IMR-90 (cell line): Measurements from ENCODE around the gene LYPD6B. TPM values are rescaled to one million over a fixed set of nuclear protein-coding genes. Genes with fewer than 3 reads are reported as not detected.

Source experiments
- ATAC-seq: fragments of 200-7000 bp; cut with Tn5 transposase; 2 replicates; pipeline ENCODE4 v1.9.1; 2020; ENCODE audit warnings: low read depth, mild to moderate bottlenecking, moderate library complexity
- BruUV-seq: library from RNA; stranded (reverse); fragments of 400-500 nt; replicated peaks from 2 replicates; lab custom pipeline; 2021; lab: Mats Ljungman, UMichigan
- CTCF ChIA-PET: fragments of 300-600 bp; formaldehyde crosslinking; extraction: SDS; loops from one replicate; lab custom pipeline; 2021; ENCODE audit warnings: antibody characterized with exemption; lab: Yijun Ruan, JAX
- POLR2A ChIA-PET: fragments of 300-600 bp; sonication (Branson Sonifier 250); formaldehyde crosslinking; loops from one replicate; lab custom pipeline; 2022; ENCODE audit warnings: antibody characterized with exemption; ENCODE audit not compliant: unreplicated experiment; lab: Charles Lee
- DNase-seq: peaks from one replicate; pipeline ENCODE4 v3.0.0; 2013
- H2AFZ ChIP-seq: replicated peaks from 2 replicates; pipeline ENCODE3; 2013; ENCODE audit warnings: low read length, mild to moderate bottlenecking; ENCODE audit not compliant: poor library complexity
- H2AK5ac ChIP-seq: 2 replicates; pipeline ENCODE4 v1.6.1; 2013; ENCODE audit warnings: low read depth, low read length, inconsistent platforms
- H2AK9ac ChIP-seq: replicated peaks from 2 replicates; pipeline ENCODE3; 2013; ENCODE audit warnings: mild to moderate bottlenecking, low read depth, low read length, moderate library complexity; ENCODE audit not compliant: poor library complexity
- H2BK120ac ChIP-seq: 2 replicates; pipeline ENCODE4 v1.6.1; 2013; ENCODE audit warnings: low read depth, low read length, inconsistent platforms
- H2BK15ac ChIP-seq: 3 replicates; pipeline ENCODE4 v1.6.1; 2013; ENCODE audit warnings: low read depth, low read length, inconsistent platforms
- H2BK20ac ChIP-seq: 2 replicates; pipeline ENCODE4 v1.6.1; 2013; ENCODE audit warnings: low read depth, mild to moderate bottlenecking, inconsistent platforms, low read length, moderate library complexity
- H2BK5ac ChIP-seq: 2 replicates; pipeline ENCODE4 v1.6.1; 2013; ENCODE audit warnings: mild to moderate bottlenecking, low read depth, low read length, inconsistent platforms; ENCODE audit not compliant: poor library complexity, severe bottlenecking
- H3K14ac ChIP-seq: replicated peaks from 2 replicates; pipeline ENCODE4 v1.6.1; 2013; ENCODE audit warnings: low read depth, low read length, inconsistent platforms
- H3K18ac ChIP-seq: 2 replicates; pipeline ENCODE4 v1.6.1; 2013; ENCODE audit warnings: low read depth, low read length, control low read depth
- H3K23ac ChIP-seq: 2 replicates; pipeline ENCODE4 v1.6.1; 2013; ENCODE audit warnings: low read depth, low read length, inconsistent platforms
- H3K27ac ChIP-seq: 2 replicates; pipeline ENCODE4 v1.5.1; 2013; ENCODE audit warnings: mild to moderate bottlenecking, control low read depth, low read length; ENCODE audit not compliant: insufficient read depth
- H3K27me3 ChIP-seq: 2 replicates; pipeline ENCODE4 v1.6.1; 2013; ENCODE audit warnings: low read length; ENCODE audit not compliant: control insufficient read depth, insufficient read depth
- H3K36me3 ChIP-seq: 2 replicates; pipeline ENCODE4 v1.6.1; 2013; ENCODE audit warnings: low read length, mixed read lengths; ENCODE audit not compliant: control insufficient read depth, insufficient read depth
- H3K4ac ChIP-seq: 2 replicates; pipeline ENCODE4 v1.6.1; 2013; ENCODE audit warnings: low read depth, low read length, inconsistent platforms
- H3K4me1 ChIP-seq: 2 replicates; pipeline ENCODE4 v1.6.1; 2013; ENCODE audit warnings: low read length, mixed read lengths; ENCODE audit not compliant: control insufficient read depth, insufficient read depth
- H3K4me2 ChIP-seq: 2 replicates; pipeline ENCODE4 v1.6.1; 2013; ENCODE audit warnings: low read depth, mild to moderate bottlenecking, control low read depth, low read length, moderate library complexity
- H3K4me3 ChIP-seq: 2 replicates; pipeline ENCODE4 v1.5.1; 2013; ENCODE audit warnings: low read depth, mild to moderate bottlenecking, control low read depth, low read length, moderate library complexity; ENCODE audit not compliant: insufficient read depth
- H3K56ac ChIP-seq: 2 replicates; pipeline ENCODE4 v1.6.1; 2013; ENCODE audit warnings: low read length, inconsistent platforms; ENCODE audit not compliant: insufficient read depth; ENCODE audit errors: extremely low read depth
- H3K79me1 ChIP-seq, 2 experiments: 2 replicates each; pipeline ENCODE4 v1.6.1; 2013; ENCODE audit warnings: low read length in 2 of 2, inconsistent platforms in 1 of 2, low read depth in 1 of 2
- H3K9ac ChIP-seq: 2 replicates; pipeline ENCODE4 v1.6.1; 2013; ENCODE audit warnings: low read depth, low read length, control low read depth
- H3K9me1 ChIP-seq: 2 replicates; pipeline ENCODE4 v1.6.1; 2013; ENCODE audit warnings: low read length, inconsistent platforms; ENCODE audit not compliant: insufficient read depth
- H3K9me3 ChIP-seq: 2 replicates; pipeline ENCODE4 v1.6.1; 2013; ENCODE audit warnings: low read length; ENCODE audit not compliant: control insufficient read depth, insufficient read depth
- H4K20me1 ChIP-seq: 2 replicates; pipeline ENCODE4 v1.6.1; 2013; ENCODE audit warnings: low read length, inconsistent platforms; ENCODE audit not compliant: insufficient read depth
- H4K5ac ChIP-seq: 2 replicates; pipeline ENCODE4 v1.6.1; 2013; ENCODE audit warnings: mild to moderate bottlenecking, low read depth, low read length, control low read depth
- H4K8ac ChIP-seq, 2 experiments: 2 replicates each; pipeline ENCODE4 v1.6.1; 2013; ENCODE audit warnings: low read depth in 2 of 2, low read length in 2 of 2, control low read depth in 1 of 2, inconsistent platforms in 1 of 2
- H4K91ac ChIP-seq: 2 replicates; pipeline ENCODE4 v1.6.1; 2013; ENCODE audit warnings: low read depth, low read length, inconsistent platforms; ENCODE audit not compliant: insufficient read depth
- BHLHE40 ChIP-seq: fragments of 150-350 bp; IDR thresholded peaks from 2 replicates; pipeline ENCODE4 v1.6.1; 2016; ENCODE audit warnings: mild to moderate bottlenecking, low read depth, low read length
- CEBPB ChIP-seq: IDR thresholded peaks from 2 replicates; pipeline ENCODE4 v1.6.1; 2012; ENCODE audit warnings: low read depth, low read length, improper control_type of control experiment
- CHD1 ChIP-seq: IDR thresholded peaks from 2 replicates; pipeline ENCODE4 v1.6.1; 2012; ENCODE audit warnings: low read depth, low read length, improper control_type of control experiment
- CTCF ChIP-seq: conservative IDR thresholded peaks from 2 replicates; pipeline ENCODE4 v1.5.1; 2012; ENCODE audit warnings: mild to moderate bottlenecking, low read depth, low read length, improper control_type of control experiment
- ELK1 ChIP-seq: fragments of 150-350 bp; IDR thresholded peaks from 2 replicates; pipeline ENCODE4 v1.6.1; 2016; ENCODE audit warnings: low read depth, mild to moderate bottlenecking, low read length, moderate library complexity, borderline replicate concordance
- FOS ChIP-seq: fragments of 150-350 bp; IDR thresholded peaks from 2 replicates; pipeline ENCODE4 v1.6.1; 2016; ENCODE audit warnings: low read depth, low read length
- MAFK ChIP-seq: IDR thresholded peaks from 2 replicates; pipeline ENCODE4 v1.6.1; 2012; ENCODE audit warnings: low read depth, low read length, improper control_type of control experiment
- MAZ ChIP-seq: IDR thresholded peaks from 2 replicates; pipeline ENCODE4 v1.6.1; 2012; ENCODE audit warnings: low read depth, mild to moderate bottlenecking, low read length, improper control_type of control experiment, moderate library complexity, borderline replicate concordance
- MXI1 ChIP-seq: IDR thresholded peaks from 2 replicates; pipeline ENCODE4 v1.6.1; 2012; ENCODE audit warnings: low read depth, mild to moderate bottlenecking, low read length, moderate library complexity, borderline replicate concordance
- POLR2A ChIP-seq: IDR thresholded peaks from 2 replicates; pipeline ENCODE4 v1.6.1; 2012; ENCODE audit warnings: mild to moderate bottlenecking, low read depth, low read length
- RAD21 ChIP-seq: IDR thresholded peaks from 2 replicates; pipeline ENCODE4 v1.6.1; 2012; ENCODE audit warnings: low read length, improper control_type of control experiment
- RCOR1 ChIP-seq: IDR thresholded peaks from 2 replicates; pipeline ENCODE4 v1.6.1; 2012; ENCODE audit warnings: mild to moderate bottlenecking, low read length, improper control_type of control experiment; ENCODE audit not compliant: insufficient replicate concordance
- RFX5 ChIP-seq: IDR thresholded peaks from 2 replicates; pipeline ENCODE4 v1.8.0; 2012; ENCODE audit warnings: low read depth, mild to moderate bottlenecking, low read length, moderate library complexity
- SMC3 ChIP-seq: fragments of 150-350 bp; IDR thresholded peaks from 2 replicates; pipeline ENCODE4 v1.6.1; 2016; ENCODE audit warnings: low read depth, mild to moderate bottlenecking, antibody characterized with exemption, low read length, moderate library complexity
- USF2 ChIP-seq: fragments of 150-350 bp; IDR thresholded peaks from 2 replicates; pipeline ENCODE4 v1.6.1; 2017; ENCODE audit warnings: mild to moderate bottlenecking, antibody characterized with exemption, low read length, low read depth
- WGBS, 2 experiments: methylation state at CpG; one replicate each; pipeline versions ENCODE4 v1.1.5 to v1.1.7; 2013; ENCODE audit warnings: missing lambda C conversion rate in 2 of 2; ENCODE audit not compliant: insufficient read length in 1 of 2; ENCODE audit errors: extremely low coverage in 2 of 2; 5-methylcytosine and 5-hydroxymethylcytosine counted together
- dilution Hi-C: fragments of 300-500 bp; cut with HindIII; formaldehyde crosslinking; loops from one replicate; pipeline ENCODE4 v1.14.3; 2018; ENCODE audit warnings: low sequenced_read_pairs; ENCODE audit not compliant: unreplicated experiment
- in situ Hi-C: fragments of 300-500 bp; cut with MboI; formaldehyde crosslinking; loops from 3 replicates; pipeline ENCODE4 v1.14.3; 2019; ENCODE audit warnings: low sequenced_read_pairs, inconsistent platforms, mixed read lengths
- intact Hi-C: fragments of 100-400 bp; cut with micrococcal nuclease; formaldehyde crosslinking; loops from 2 replicates; pipeline ENCODE4 v1.10.0; 2022
- polyA plus RNA-seq, 3 experiments: library from polyadenylated mRNA; depleted of rRNA; stranded (reverse); fragments of >200 nt; gene quantifications; 2 replicates each; pipeline ENCODE4 v1.2.3, GENCODE V29; 2012; ENCODE audit warnings: low replicate concordance in 1 of 3
- total RNA-seq: library from RNA; depleted of rRNA; stranded (reverse); fragments of >200 nt; gene quantifications from 2 replicates; pipeline ENCODE4 v1.2.3, GENCODE V29; 2012

The LYPD6B gene
- total and polyA plus RNA-seq, 2 of the 4 experiments (the other 2 are of a cell fraction), result 0.05 TPM; not detected in 1

DNA sequence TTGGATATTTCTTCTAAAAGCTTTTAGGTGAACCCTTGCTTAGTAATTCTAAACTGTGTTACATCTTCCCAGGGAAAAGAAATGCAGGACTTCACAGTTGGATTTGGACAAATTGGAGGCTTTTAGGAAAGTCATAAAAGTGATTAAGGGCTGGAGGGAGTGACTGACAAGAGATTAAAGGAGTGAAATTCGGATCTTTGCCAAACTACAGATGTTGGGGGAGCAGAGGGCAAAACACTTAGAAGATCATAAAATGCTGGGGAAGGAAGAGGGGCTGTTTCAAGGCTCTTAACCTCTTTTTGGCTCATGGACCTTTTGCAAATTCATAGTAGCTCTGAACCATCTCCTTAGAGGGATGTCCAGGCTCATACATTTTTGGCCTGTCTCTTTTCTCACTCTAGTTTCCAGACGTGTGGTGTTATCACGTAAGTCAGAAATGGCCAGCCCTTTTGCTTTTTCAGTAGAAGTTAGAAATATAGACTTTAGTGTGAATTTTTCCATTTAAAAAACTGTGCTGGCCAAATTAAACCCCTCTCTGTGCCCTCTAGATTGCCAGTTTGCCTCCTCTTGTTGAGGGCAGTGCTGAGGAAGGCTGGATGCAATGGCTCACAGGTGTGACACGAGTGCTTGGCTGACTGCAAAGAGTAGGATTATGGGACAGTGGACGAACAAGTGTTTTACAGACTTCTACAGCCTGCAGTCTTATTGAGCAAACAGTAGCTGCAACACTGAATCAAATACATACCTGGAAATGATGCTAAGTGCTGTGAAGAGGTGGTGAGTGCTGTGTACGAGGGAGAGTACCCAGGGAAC is 109.9 kb downstream of the LYPD6B start:
- intact Hi-C loops, result no loop called here
- Histone ChIP-seq H3K56ac (no peak overlapping the region), H3K79me1 (no peaks in the 10 kb centered on the region), H3K18ac (no peak overlapping the region), H2AK9ac (no peak overlapping the region), H4K5ac (no peak overlapping the region), H3K4me3 (no peak overlapping the region), H3K36me3 (no peaks in the 10 kb centered on the region), H4K20me1 (no peaks in the 10 kb centered on the region), H2BK5ac (no peak overlapping the region), H3K27me3 (no peaks in the 10 kb centered on the region; the same call in 1 of the 2 replicates), H3K23ac (no peak overlapping the region), H3K4me1 (no peaks in the 10 kb centered on the region), H3K14ac (no peak overlapping the region), H4K8ac (no peak overlapping the region), H4K91ac (no peak overlapping the region), H3K4ac (no peak overlapping the region), H2AFZ (no peak overlapping the region), H2BK15ac (no peak overlapping the region), H2AK5ac (no peak overlapping the region), H3K4me2 (no peak overlapping the region), H2BK120ac (no peak overlapping the region), H3K27ac (no peak overlapping the region), H3K9me1 (no peaks in the 10 kb centered on the region), H3K9me3 (no peaks in the 10 kb centered on the region), H2BK20ac (no peak overlapping the region), H3K9ac (no peak overlapping the region)
- ChIA-PET CTCF (interaction anchor here (0.6 kb wide), 1 partner anchor 282 kb away, joined by 3 read pairs; no protein-coding TSS in a partner anchor), POLR2A (no interaction called here)
- in situ Hi-C loops, result no loop called here
- WGBS, 2 experiments, result no CpG with 5 or more reads among the region's 6 CpGs
- no peak for ATAC-seq
- BruUV-seq, result no TSS peak
- no peak for DNase-seq
- TF ChIP-seq RFX5 (no peak), MAZ (no peak), CTCF (no peak), CEBPB (no peak), RCOR1 (no peak), FOS (no peak), MAFK (no peak), RAD21 (no peak), MXI1 (no peak), ELK1 (no peak), BHLHE40 (no peak), POLR2A (no peak), CHD1 (no peak), USF2 (no peak), SMC3 (no peak)
- dilution Hi-C loops, result no loop called here
